NCI-H446 treated with DMSO at 0.1 percent for 48 hours (cell line): ENCODE data around the gene ATP10D.
"Not testable (repeated sequence)": the region's sequence is repeated elsewhere in the genome, so short reads cannot be mapped to it uniquely, and the experiment has no call there.

Experiments
- DNase-seq: peaks from one replicate; lab custom pipeline; 2025; lab: John Stamatoyannopoulos, UW

The ATP10D gene

GRCh38 chr4:47535567-47536147, 50.6 kb downstream of the ATP10D start:
- no peak for DNase-seq

GRCh38 chr4:47536966-47537365, 51.9 kb downstream of the ATP10D start:
- DNase-seq = no peak

- no peak for DNase-seq
These were observed 53.2 kb downstream of the ATP10D start for GRCh38 chr4:47538111-47538824.

GRCh38 chr4:47538825-47539154, 53.7 kb downstream of the ATP10D start:
- no peak for DNase-seq

- DNase-seq = not testable (repeated sequence)
These were observed 57.6 kb downstream of the ATP10D start for GRCh38 chr4:47542640-47543039.

GRCh38 chr4:47543331-47543730, 58.3 kb downstream of the ATP10D start:
- no peak for DNase-seq

GRCh38 chr4:47550357-47550756, 65.3 kb downstream of the ATP10D start:
- DNase-seq = not testable (repeated sequence)

GRCh38 chr4:47550899-47551548, 65.9 kb downstream of the ATP10D start:
- no peak for DNase-seq

- no peak for DNase-seq
These were observed 66.6 kb downstream of the ATP10D start for GRCh38 chr4:47551682-47552081.

- DNase-seq = no peak
These were observed 68.5 kb downstream of the ATP10D start for GRCh38 chr4:47553329-47554125.

- DNase-seq = not testable (repeated sequence)
These were observed 70.8 kb downstream of the ATP10D start for GRCh38 chr4:47555920-47556319.

GRCh38 chr4:47557255-47557654, 72.2 kb downstream of the ATP10D start:
- DNase-seq = no peak

GRCh38 chr4:47560682-47561081, 75.6 kb downstream of the ATP10D start:
- DNase-seq = no peak

- no peak for DNase-seq
These were observed 76.3 kb downstream of the ATP10D start for GRCh38 chr4:47561331-47561730.

- DNase-seq = no peak
These were observed 77.2 kb downstream of the ATP10D start for GRCh38 chr4:47562297-47562696.

- no peak for DNase-seq
These were observed 81.5 kb downstream of the ATP10D start for GRCh38 chr4:47566566-47566965.

GRCh38 chr4:47566969-47567368, 81.9 kb downstream of the ATP10D start:
- DNase-seq = no peak

- DNase-seq = no peak
These were observed 82.4 kb downstream of the ATP10D start for GRCh38 chr4:47567511-47567910.

- DNase-seq = no peak
These were observed 85.7 kb downstream of the ATP10D start for GRCh38 chr4:47570816-47571215.

GRCh38 chr4:47572981-47573380, 87.9 kb downstream of the ATP10D start:
- no peak for DNase-seq

GRCh38 chr4:47577779-47578553, 92.9 kb downstream of the ATP10D start:
- no peak for DNase-seq

GRCh38 chr4:47579235-47579634, 94.2 kb downstream of the ATP10D start:
- DNase-seq = no peak
